K562 (cell line): Measurements from ENCODE around the gene CCDC136. TPM values are rescaled to one million over a fixed set of nuclear protein-coding genes. Genes with fewer than 3 reads are reported as not detected.

Experiments used
- BCL6 ChIP-seq: fragments of 250-450 bp; sonication (Bioruptor Pico); IDR thresholded peaks from 2 replicates; pipeline ENCODE4 v1.4.0; 2020
- CBFA2T2 ChIP-seq: fragments of 450-650 bp; conservative IDR thresholded peaks from 2 replicates; pipeline ENCODE4 v1.6.1; 2017; ENCODE audit warnings: mild to moderate bottlenecking
- FIP1L1 ChIP-seq: fragments of 200-400 bp; formaldehyde crosslinking; IDR thresholded peaks from 2 replicates; pipeline ENCODE4 v1.6.1; 2018; ENCODE audit warnings: mild to moderate bottlenecking, low read depth, low read length; ENCODE audit not compliant: poor library complexity, severe bottlenecking
- FOXJ2 ChIP-seq: fragments of 200-800 bp; sonication (Bioruptor generic); IDR thresholded peaks from 2 replicates; pipeline ENCODE4 v1.6.1; 2016; ENCODE audit warnings: missing genetic modification characterization, missing compliant biosample characterization
- GTF3C2 ChIP-seq: IDR thresholded peaks from 3 replicates; pipeline ENCODE4 v1.6.1; 2011; ENCODE audit warnings: borderline replicate concordance, mild to moderate bottlenecking, moderate library complexity; ENCODE audit not compliant: insufficient read length; ENCODE audit errors: extremely low read depth
- PRDM10 ChIP-seq: fragments of 450-650 bp; IDR thresholded peaks from 2 replicates; pipeline ENCODE4 v1.6.1; 2018; ENCODE audit not compliant: partially characterized antibody
- PTTG1 ChIP-seq: fragments of 450-650 bp; IDR thresholded peaks from 2 replicates; pipeline ENCODE4 v1.6.1; 2016; ENCODE audit warnings: low read depth, mild to moderate bottlenecking, missing genetic modification characterization, missing compliant biosample characterization
- SNIP1 ChIP-seq: fragments of 450-650 bp; IDR thresholded peaks from 2 replicates; pipeline ENCODE4 v1.7.1; 2017; ENCODE audit warnings: low read depth, mild to moderate bottlenecking
- STAT6 ChIP-seq: sonication (generic); formaldehyde crosslinking; IDR thresholded peaks from 2 replicates; pipeline ENCODE4 v1.8.1; 2023; ENCODE audit warnings: mild to moderate bottlenecking, missing genetic modification reagents
- UBTF ChIP-seq, 2 experiments: IDR thresholded peaks; 2 replicates each; pipeline ENCODE4 v1.6.1; 2012; ENCODE audit warnings: improper control_type of control experiment in 2 of 2, low read depth in 2 of 2, low read length in 2 of 2, borderline replicate concordance in 1 of 2
- VEZF1 ChIP-seq: fragments of 200-800 bp; sonication (Bioruptor generic); IDR thresholded peaks from 2 replicates; pipeline ENCODE4 v1.6.1; 2017; ENCODE audit warnings: missing genetic modification characterization, missing compliant biosample characterization
- polyA plus RNA-seq, 8 experiments: library from polyadenylated mRNA; depleted of rRNA in 4 of 8; stranded (reverse) in 5 of 8; unstranded in 3 of 8; fragments of >200 nt; fragmentation: Nextera tagmentation in 2 of 8; fragmentation: Illumina TruSeq in 1 of 8; extraction: Ambion mirVana in 2 of 8; extraction: Trizol in 1 of 8; gene quantifications; 2 replicates each; pipeline versions ENCODE4 v1.2.1 to v1.2.3, GENCODE V29; 2011 to 2014; ENCODE audit warnings: inconsistent platforms in 1 of 8, missing spikeins in 1 of 8
- total RNA-seq, 7 experiments: library from RNA; depleted of rRNA in 6 of 7; stranded (reverse); fragments of >200 nt in 6 of 7; fragmentation: Illumina TruSeq in 2 of 7; extraction: Trizol in 2 of 7; gene quantifications; 2 replicates each; pipeline versions ENCODE4 v1.2.1 to v1.2.3, GENCODE V29; 2011 to 2021; ENCODE audit warnings: low replicate concordance in 1 of 7

CCDC136 gene
- total and polyA plus RNA-seq, 9 of the 15 experiments (the other 6 are each of a cell fraction or from before 2014, with no cell fraction given), result 2.4 to 40.8 (median 26.5) TPM

- TF ChIP-seq STAT6 (CRISPR knock-in tag), result no peak
- TF ChIP-seq PTTG1, result no peak
- TF ChIP-seq BCL6 (CRISPR knock-in tag), result no peak
- TF ChIP-seq FIP1L1, result peak; percentile 35
- TF ChIP-seq GTF3C2, result no peak
- TF ChIP-seq FOXJ2 (tag), result no peak
- peak; percentile 90 for TF ChIP-seq VEZF1 (CRISPR knock-in tag)
- peak; percentile 88 to 94; a peak in 3 of 4 replicates for TF ChIP-seq UBTF (IDR thresholded peaks at IDR 0.05; ENCODE audit: borderline replicate concordance in 1 of 2, low read depth in 2 of 2, low read length in 2 of 2)
- no peak for TF ChIP-seq PRDM10
- TF ChIP-seq CBFA2T2, result no peak
- no peak for TF ChIP-seq SNIP1
Observed at GRCh38 chr7:128791121-128791971, at the start of gene CCDC136 (continued).
